CD4-positive, alpha-beta T cell treated with Interferon alpha-2 for 1 hour (primary cell): ENCODE results near the gene CIROP.

Source experiments
- DNase-seq, 2 donors: peaks; one replicate each; pipeline ENCODE4 v3.0.0-alpha.2; 2020 to 2022

The CIROP gene, protein sequence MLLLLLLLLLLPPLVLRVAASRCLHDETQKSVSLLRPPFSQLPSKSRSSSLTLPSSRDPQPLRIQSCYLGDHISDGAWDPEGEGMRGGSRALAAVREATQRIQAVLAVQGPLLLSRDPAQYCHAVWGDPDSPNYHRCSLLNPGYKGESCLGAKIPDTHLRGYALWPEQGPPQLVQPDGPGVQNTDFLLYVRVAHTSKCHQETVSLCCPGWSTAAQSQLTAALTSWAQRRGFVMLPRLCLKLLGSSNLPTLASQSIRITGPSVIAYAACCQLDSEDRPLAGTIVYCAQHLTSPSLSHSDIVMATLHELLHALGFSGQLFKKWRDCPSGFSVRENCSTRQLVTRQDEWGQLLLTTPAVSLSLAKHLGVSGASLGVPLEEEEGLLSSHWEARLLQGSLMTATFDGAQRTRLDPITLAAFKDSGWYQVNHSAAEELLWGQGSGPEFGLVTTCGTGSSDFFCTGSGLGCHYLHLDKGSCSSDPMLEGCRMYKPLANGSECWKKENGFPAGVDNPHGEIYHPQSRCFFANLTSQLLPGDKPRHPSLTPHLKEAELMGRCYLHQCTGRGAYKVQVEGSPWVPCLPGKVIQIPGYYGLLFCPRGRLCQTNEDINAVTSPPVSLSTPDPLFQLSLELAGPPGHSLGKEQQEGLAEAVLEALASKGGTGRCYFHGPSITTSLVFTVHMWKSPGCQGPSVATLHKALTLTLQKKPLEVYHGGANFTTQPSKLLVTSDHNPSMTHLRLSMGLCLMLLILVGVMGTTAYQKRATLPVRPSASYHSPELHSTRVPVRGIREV

DNA sequence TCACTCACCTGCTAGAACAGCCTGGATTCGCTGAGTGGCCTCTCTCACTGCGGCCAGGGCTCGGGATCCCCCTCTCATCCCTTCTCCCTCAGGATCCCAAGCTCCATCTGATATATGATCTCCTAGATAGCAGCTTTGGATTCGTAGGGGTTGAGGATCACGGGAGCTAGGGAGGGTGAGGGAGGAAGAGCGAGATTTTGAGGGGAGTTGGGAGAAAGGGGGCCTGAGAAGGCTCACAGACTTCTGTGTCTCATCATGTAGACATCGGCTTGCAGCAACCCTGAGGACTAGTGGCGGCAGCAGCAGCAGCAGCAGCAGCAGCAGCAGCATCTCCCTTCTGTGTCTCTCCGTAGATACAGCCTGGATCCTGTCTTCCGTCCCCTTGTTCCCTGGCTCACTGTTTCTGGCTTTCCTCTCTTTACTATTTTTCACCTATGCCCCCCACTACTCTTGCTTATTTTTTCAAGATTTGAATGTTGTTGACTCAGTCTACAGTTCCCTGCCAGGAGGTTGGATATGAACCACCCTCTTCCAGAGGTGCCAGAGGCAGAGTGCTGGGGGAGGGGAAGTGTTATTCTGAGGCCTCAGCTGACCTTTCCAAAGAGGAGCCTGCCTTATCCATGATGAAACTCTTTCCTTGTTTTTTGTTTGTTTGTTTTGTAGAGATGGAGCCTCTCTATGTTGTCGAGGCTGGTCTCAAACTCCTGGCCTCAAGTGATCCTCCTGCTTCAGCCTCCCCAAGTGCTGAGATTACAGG lies at the start of gene CIROP:
Gene CIROP (minus strand): TSS at position 399 of the 757 bp plus-strand sequence. CDS start 69 bp downstream, at position 330.
- no peak for DNase-seq

DNA sequence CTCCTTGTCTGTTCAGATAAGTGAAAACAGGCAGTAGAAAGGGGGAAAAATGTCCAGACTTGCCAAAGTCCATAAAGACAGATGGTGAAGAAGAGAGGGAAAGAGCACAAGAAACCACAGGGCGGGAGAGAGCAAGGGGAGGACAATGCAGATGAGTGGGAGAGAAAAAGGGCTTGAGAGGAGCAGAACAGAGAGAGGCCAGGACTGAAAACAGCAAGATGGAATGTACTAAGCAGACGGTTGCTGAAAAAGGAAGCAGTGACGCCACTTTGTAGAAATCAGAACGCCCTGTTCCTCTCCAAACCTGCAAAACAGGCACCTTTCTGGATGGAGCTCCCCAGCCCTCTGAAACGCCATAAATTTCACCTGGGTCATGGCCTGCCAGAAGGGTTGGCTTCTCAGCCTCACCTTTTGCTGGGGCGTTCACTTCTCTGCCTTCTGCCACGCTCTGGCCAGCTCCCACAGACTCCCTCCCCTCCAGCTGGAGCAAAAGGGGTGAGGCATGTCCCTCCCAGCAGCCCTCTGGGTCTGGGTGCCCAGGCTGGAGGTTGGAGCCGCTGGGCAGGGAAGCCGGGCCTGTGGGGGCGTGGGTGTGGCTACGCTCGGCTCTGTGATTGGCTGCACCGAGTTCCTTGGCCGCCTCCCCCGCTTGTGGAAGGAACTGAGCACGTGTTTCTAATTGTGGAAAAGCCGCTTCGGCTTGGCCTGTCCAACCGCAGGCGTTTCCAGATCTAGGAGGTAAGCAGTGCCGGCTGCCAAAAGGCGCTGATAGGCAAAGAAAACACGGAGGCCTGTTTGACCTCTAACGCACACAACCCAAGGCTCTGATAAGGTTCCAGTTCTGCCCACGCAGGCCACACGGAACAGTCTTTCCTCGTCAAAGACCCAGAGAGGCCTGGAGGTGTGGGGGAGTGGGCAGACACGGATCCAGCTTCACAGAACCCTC lies 49.3 kb upstream of the CIROP start:
- no peak for DNase-seq

DNA sequence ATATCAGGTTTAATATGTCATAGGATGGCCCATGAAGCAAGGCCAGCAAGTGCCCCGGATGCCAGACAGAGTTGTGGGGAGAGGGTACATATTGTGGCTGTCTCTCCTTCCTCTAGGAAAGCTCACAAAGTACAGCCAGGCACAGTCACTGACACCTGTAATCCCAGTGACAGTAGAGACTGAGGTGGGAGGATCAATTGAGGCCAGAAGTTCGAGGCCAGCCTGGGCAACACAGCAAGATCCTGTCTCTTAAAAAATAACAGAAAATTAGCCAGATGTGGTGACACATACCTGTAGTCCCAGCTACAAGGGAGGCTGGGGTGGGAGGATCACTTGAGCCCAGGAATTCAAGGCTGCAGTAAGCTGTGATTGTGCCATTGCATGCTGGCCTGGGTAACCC lies 46.6 kb upstream of the CIROP start:
- DNase-seq = no peak

DNA sequence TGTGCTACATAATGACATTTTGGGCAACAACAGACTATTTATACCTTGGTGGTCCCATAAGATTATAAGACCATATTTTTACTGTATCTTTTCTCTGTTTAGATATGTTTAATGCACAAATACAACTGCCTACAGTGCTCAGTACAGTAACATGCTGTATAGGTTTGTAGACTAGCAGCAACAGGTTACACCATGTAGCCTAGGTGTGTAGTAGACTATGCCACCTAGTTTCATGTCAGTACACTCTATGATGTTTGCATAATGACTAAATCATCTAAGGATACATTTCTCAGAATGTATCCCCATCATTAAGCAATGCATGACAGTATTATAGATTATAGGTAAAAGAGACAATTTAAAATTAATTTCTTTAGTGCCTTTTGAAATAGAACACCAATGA lies 45.0 kb upstream of the CIROP start:
- DNase-seq = no peak

DNA sequence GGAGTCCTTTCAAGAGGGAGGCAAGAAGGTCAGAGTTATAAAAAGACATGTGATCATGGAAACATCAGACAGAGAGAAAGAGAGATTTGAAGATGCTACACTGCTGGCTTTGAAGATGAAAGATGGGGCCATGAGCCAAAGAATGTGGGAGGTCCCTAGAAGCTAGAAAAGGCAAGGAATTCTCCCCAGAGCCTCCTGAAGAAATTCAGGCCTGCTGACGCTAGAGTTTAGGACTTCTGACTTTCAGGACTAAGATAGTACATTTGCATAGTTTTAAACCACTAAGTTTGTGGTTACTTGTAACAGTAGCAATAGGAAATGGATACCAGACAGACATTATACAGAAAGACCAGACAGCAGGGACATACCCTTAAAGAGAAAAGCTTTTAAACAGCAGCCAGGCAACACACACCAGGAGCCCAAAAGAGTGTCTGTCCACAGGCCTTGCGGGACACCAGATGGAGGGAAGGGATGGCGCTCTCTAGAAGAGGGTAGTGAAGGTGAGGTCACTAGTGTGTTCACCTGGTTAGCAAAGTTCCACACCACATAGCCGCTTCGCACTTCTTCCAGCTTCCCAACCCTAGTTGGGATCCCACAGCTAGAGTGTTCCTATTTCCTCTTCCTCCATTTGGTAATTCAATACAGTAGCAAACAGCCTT lies 43.9 kb upstream of the CIROP start:
- DNase-seq = no peak

DNA sequence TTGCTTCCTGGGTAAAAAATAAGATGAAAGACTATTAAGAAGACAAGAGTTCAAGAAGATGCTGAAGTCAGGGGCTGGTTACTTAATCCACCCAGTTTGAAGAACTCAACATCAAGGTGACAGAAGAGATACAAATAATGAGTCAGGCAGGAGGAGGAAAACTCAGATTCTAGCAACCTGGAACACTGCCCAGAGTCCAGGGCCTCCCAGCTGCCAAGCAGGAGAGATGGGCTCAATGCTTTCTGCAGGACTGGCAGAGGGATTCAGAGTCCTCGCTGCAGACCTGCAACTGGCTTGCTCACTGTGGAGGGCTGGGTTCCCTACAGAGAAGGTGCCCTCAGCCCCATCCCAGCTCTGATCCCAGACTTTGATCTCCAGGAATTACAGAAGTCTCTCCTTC lies 42.9 kb upstream of the CIROP start:
- no peak for DNase-seq

DNA sequence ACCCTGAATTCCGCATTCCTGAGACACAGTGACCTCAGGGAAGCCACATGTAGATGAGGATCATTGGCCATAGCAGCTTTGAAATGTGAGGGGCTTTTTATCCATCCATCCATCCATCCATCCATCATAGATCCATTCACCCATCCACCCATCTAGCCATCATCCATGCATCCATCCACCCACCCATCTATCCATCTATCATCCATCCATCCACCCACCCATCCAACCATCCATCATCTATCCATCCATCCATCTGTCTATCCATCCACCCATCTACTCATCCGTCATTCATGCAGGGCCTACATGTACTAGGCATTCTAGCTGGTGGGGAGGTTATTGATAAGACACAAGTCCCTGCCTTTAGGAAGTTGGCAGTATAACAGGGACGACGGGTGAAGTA lies 42.2 kb upstream of the CIROP start:
- DNase-seq = no peak

DNA sequence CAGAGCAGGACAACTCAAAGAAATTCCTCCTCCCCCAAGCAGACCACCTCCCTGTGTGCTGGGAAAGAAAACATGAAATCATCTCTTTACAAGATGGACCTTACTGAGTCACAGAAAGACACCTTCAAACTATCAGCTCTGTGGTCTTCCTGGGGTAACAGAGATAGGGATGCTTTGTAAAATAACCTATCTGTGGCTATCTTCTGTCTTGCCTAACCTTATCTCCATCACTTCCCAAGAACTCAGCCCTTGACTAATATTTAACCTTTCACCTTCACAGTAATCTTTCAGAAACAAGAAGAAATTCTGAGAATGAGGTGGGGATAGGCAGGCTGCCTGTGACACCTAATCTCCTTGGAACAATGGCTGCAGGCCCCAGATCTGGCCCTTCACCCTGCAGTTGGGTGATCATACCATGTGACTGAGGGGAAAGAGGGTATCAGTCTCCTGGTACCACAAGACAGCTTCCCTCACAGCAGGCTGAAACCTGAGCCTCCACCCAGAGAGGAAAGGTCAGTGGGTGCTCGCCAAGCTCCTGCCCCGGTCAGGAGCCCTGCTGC lies 41.6 kb upstream of the CIROP start:
- no peak for DNase-seq

DNA sequence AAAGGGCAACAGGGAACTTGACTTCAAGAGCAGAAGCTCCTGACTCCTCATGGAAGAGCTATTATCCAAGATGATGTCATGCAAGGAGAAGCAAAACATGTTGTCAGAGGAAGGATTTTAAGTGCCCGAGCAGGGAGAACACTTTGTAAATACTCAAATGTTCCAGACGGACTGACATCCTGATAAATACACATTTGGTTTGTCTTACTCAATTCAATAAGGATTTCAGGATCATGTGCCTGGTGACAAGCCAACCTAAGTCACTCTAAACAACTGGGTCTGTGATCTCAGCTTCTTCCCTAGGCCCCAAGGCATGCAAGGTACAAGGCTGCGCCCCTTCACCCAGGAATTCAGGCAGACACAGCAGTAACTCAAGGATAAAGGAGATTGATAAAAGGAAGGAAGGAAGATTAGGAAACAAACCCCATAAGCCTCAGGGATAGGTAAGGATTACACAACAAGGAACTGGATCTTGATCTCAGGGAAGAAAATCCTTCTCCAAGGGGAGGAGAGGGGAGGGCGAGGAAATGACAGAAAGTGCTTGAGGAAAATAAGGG lies 41.1 kb upstream of the CIROP start:
- no peak for DNase-seq

DNA sequence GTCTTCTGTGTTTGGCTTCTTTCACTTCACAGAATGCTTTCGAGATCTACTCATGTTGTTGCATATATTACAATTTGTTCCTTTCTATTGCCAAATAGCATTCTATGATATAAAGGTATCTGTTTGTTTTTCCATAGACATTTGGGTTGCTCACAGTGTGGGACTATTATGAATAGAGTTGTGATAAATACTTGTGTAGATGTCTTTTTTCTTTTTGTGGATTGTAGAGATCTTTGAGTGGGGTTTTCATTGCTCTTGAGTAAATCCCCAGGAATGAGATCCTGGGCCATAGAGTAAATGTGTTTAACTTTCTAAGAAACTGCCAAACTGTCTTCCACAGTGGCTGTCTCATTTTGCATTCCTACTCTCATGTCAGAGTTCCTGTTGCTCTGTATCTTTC lies 39.1 kb upstream of the CIROP start:
- DNase-seq = no peak

DNA sequence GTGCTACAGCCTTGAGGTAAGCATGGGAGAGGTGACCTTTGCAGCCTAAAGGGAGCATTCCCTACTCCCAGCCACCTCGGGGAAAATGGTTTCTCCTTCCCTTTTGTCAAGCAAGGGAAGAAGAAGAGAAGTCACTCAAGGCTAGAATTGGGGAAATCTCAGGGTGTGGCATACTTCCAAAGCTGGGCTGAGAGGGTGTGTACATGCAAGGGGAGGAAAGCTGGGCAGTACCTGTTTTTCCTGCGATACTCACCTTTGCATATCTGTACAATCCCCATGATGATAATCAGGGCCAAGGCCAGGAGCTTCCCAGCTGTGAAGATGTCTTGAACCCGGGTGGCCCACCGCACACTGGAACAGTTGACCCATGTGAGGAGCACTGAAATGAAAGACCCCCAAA lies 38.0 kb upstream of the CIROP start:
- DNase-seq = no peak

DNA sequence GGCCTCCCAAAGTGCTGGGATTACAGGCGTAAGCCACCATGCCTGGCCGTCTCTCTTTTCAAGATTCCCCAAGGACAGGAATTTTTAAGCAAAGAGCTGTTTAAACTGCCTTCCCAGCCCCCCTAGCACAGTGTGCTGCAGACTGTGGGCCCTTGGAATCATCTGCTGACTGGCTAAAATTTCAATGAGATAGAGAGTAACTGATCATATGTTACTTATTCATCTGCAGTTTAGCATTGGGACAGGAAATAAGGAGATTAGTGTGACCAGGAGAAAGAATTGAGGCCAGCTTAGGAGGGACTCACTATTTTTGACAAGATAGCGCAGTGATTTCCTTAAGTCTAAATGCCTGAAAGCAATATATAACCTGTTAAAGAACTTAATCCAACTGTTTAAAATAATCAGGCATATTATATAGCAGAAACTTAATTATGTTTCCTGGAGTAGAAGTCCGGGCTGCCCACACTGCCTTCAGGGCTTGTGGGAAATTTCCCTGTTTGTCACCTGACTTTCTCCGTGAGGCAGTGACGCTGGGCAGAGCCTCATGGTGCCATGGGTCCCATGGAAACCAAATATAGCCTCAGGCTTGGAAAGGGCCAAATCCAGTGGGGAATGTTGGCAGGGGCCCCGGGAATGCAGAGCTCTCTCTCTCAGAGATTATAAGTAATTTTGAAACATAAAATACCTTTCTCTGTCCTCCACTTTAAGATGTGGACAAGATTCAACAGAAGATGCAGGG lies 37.1 kb upstream of the CIROP start:
- no peak for DNase-seq

DNA sequence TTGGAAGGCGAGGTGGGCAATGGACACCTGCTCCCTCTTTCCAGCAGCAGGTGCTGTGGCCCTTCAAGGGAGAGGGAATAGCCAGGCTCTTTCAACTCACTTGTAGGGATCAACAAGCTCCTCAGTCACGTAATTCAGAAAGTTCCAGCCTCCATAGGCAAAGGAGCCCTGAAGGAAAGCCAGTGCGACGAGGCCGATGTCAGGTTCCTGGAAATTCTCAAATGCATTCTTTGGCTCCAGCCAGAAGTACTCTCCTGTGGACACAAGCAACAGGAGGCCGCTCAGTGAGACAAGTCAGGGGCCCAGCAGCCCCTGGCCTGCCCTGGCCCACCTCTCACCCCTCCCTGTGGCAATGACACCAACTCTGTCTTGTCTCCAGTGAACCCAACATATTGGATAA lies 35.6 kb upstream of the CIROP start:
- no peak for DNase-seq

DNA sequence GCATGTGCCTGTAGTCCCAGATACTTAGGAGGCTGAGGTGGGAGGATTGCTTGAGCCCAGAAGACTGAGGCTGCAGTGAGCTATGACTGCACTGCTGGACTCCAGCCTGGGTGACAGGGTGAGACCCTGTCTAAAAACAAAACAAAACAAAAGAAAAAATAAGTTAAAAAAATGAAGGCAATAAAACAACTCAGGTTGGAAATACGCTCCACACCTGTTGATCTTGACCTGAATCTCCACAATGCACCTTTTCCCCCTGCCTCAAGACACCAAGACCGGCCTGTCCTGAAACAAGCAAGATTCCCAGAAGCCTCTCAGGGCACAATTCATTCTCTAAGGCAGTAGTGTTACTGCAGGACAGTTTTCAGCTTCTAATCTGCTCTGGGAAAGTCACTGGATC lies 35.1 kb upstream of the CIROP start:
- no peak for DNase-seq

DNA sequence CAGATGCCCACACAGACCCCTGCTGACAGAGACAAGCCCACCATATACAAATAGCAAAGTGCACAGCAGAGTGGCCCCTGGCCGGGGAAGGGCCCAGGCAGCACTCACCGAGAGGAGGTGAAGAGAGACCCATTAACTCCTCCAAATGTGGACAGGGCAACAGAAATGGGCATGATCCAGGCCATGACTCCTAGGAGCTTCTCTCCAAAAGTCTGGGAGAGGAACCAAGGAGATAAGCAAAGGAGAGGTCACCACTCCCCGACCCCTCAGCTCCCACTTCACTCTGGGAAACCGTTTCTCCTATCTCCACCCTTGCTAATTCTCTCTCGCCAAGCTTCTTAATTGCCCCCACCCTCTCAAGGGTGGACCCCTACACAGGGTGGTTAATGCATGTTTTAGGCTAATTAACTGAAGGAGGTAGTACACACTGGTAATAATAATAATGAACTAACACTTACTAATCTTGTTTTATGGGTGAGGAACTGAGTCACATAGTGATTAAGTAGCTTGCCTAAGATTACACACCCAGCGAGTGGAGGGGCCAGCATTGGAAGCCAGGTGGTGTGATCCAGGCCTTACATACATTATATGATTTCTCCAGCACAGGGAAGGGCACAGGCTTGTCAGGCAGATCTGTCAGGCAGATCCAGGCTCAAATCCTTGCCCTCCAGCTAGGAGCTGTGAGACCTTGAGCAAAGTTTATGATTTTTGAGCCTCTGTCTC lies 33.2 kb upstream of the CIROP start:
- no peak for DNase-seq

DNA sequence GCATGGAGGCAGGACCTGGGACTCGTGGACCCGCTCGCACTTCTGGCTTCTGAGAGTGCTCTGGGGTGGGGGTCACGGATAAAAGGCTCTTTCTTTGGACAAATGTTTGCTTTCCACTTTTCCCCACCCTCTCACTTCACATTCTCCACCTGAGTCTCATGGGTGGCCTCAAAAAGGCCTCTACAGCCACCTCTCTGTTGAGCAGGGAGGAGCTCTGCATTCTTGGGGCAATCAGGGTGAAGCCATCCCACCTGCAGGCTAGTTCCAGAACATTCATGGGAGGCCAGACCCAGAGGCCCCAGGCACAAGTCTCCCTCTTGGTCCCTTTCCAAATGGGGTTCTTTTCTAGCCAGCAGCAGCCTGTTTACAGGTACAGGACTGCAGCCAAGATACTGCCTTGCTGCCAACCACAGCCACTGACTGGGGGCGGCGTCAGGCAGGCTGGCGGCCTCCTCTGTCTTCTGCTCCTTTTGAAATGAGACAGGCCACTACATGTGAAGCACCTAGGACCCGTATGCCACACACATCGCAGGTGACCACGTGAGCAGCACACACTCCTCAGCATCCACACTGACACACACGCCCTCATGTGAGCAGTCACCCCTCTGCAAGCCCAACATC lies 32.5 kb upstream of the CIROP start:
- no peak for DNase-seq

DNA sequence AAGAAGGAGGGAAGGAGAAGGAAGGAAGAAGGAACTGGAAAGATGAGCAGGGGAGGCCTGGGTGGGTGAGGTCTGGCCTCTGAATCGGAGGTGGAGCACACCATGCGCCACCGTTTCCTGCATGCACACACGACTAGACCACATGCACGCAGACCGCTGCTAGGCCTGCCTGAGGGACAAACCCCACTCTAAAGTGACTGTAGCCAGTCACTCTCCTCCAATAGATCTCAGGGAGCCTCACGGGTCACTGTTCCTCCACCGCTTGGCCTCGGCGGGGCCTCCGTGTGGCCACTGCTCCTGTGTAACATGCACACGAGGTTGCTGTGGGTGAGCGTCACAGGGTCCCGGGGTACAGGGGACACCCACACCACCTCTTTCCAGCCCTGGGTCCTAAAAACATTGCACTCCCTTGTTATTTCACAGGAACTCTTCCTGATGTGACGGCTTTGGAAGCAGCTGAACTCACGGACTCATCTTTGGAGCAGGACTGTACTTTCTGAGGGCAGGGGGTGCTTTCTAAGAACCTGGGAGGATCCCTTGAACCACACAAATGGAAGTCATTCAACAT lies 31.9 kb upstream of the CIROP start:
- DNase-seq = no peak

DNA sequence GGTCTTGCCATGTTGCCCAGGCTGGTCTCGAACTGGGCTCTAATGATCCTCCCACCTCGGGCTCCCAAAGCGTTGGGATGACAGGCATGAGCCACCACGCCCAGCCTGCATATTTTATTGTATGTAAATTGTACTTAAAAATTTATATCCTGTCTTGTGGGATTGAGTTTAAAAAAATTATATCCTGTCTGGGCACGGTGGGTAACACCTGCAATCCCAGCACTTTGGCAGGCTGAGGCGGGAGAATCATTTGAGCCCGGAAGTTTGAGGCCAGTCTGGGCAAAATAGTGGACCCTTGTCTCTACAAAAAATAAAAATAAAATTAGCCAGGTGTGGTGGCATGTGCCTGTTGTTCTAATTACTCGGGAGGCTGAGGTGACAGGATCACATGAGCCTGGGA lies 28.2 kb upstream of the CIROP start:
- DNase-seq = no peak

DNA sequence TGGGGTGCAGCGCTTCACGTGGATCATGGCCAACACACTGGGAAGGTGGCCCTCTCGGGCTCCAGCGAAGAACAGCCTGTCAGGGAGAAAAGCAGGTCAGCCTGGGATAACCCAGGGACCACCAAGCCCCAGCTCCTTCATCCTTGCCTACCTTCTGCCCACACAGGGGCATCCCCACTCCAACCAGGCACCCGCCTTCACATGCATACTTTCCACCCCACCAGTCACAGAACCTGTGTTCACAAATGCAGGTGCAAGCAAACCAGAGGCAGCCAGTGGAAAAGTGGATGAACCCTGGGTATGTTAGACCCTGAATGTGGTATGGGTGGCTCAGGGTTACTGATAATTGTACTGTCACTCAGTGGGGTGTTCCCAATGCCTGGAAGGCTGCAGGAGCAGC lies 26.7 kb upstream of the CIROP start:
- DNase-seq = no peak
